Measurements from ENCODE around the gene IP6K1. TPM values are rescaled to one million over a fixed set of nuclear protein-coding genes. Genes with fewer than 3 reads are reported as not detected.

Gene IP6K1
- total RNA-seq, result 16.5 and 20.7 TPM in 2 replicates

GRCh38 chr3:49786357-49787181 is at the start of gene IP6K1:
Gene IP6K1 (minus strand): TSS chr3:49786542. CDS start chr3:49748040, 38,502 bp downstream.

GRCh38 chr3:49813497-49814174 is 27.3 kb upstream of the IP6K1 start, which contains the start of gene UBA7:
Gene UBA7 (minus strand): TSS chr3:49813953. CDS start chr3:49813787, 166 bp downstream.

GRCh38 chr3:49802719-49803464 is 16.6 kb upstream of the IP6K1 start, which contains the start of gene INKA1:
Gene INKA1 (plus strand): TSS chr3:49803261. CDS start chr3:49803393, 132 bp downstream.

GRCh38 chr3:49799761-49800160 is 13.4 kb upstream of the IP6K1 start, which contains the start of gene CDHR4:
Gene CDHR4 (minus strand): TSS chr3:49799873. CDS start chr3:49799812, 61 bp downstream.

GRCh38 chr3:49723628-49724551 is 62.5 kb downstream of the IP6K1 start, which contains the start of gene GMPPB:
Gene GMPPB (minus strand): TSS chr3:49723951. CDS start chr3:49723726, 225 bp downstream.

GRCh38 chr3:49719214-49719884 is 67.0 kb downstream of the IP6K1 start, which contains the start of gene AMIGO3:
Gene AMIGO3 (minus strand): TSS chr3:49719684. CDS start chr3:49719465, 219 bp downstream.

GRCh38 chr3:49689046-49689907 is 97.1 kb downstream of the IP6K1 start, which contains the start of the genes MST1 and RNF123:
Gene MST1 (minus strand): TSS chr3:49689474. CDS start chr3:49688691, 783 bp downstream.
Gene RNF123 (plus strand): TSS chr3:49689557. CDS start chr3:49691166, 1,609 bp downstream.

Other genes with a start within 250 kb of the IP6K1 start
- 0.05 and 0.07 TPM in 2 replicates for gene BSN, start 232.1 kb downstream of the IP6K1 start, total RNA-seq
- 130 and 163 TPM in 2 replicates for gene APEH, start 112.2 kb downstream of the IP6K1 start, total RNA-seq
- gene MST1, start 97.1 kb downstream of the IP6K1 start, total RNA-seq, result 3.5 and 4.2 TPM in 2 replicates
- 19.6 and 23.8 TPM in 2 replicates for gene RNF123, start 97.0 kb downstream of the IP6K1 start, total RNA-seq
- gene AMIGO3, start 66.9 kb downstream of the IP6K1 start, total RNA-seq, result 0.19 and 0.42 TPM in 2 replicates
- gene GMPPB, start 62.6 kb downstream of the IP6K1 start, total RNA-seq, result 47.8 and 50.9 TPM in 2 replicates
- not detected in 2 replicates for gene CDHR4, start 13.3 kb upstream of the IP6K1 start, total RNA-seq
- 21.7 and 28.6 TPM in 2 replicates for gene INKA1, start 16.7 kb upstream of the IP6K1 start, total RNA-seq
- gene UBA7, start 27.4 kb upstream of the IP6K1 start, total RNA-seq, result 3.2 and 5.8 TPM in 2 replicates
- 7.9 and 8.5 TPM in 2 replicates for gene TRAIP, start 70.0 kb upstream of the IP6K1 start, total RNA-seq
- gene CAMKV, start 83.4 kb upstream of the IP6K1 start, total RNA-seq, result not detected in 2 replicates
- gene MST1R, start 117.3 kb upstream of the IP6K1 start, total RNA-seq, result 13.3 and 19.9 TPM in 2 replicates
- 15.4 and 20.8 TPM in 2 replicates for gene MON1A, start 143.3 kb upstream of the IP6K1 start, total RNA-seq
- 28.6 and 34.2 TPM in 2 replicates for gene RBM6, start 153.6 kb upstream of the IP6K1 start, total RNA-seq

Measured in airway epithelial cell (primary cell).